BE2C (cell line): ENCODE results near the gene KCNJ6.

Source experiments
- DNase-seq: peaks from one replicate; pipeline ENCODE4 v3.0.0-alpha.2; 2020
- H3K27me3 ChIP-seq: fragments of 250-450 bp; sonication (Bioruptor Pico); 2 replicates; pipeline ENCODE4 v1.5.1; 2020; ENCODE audit warnings: mild to moderate bottlenecking
- H3K36me3 ChIP-seq: fragments of 250-450 bp; sonication (Bioruptor Pico); 2 replicates; pipeline ENCODE4 v1.5.1; 2020; ENCODE audit warnings: mild to moderate bottlenecking
- H3K4me1 ChIP-seq: fragments of 250-450 bp; sonication (Bioruptor Pico); 2 replicates; pipeline ENCODE4 v1.5.1; 2020
- H3K4me3 ChIP-seq: 2 replicates; pipeline ENCODE4 v1.5.1; 2011; ENCODE audit warnings: low read depth, low read length
- H3K9me3 ChIP-seq: fragments of 250-450 bp; sonication (Bioruptor Pico); 2 replicates; pipeline ENCODE4 v1.5.1; 2020
- TF ChIP-seq, protein P1 (sequence below): IDR thresholded peaks from 2 replicates; pipeline ENCODE4 v1.5.1; 2012; ENCODE audit warnings: mild to moderate bottlenecking, low read depth, low read length

KCNJ6 gene

DNA sequence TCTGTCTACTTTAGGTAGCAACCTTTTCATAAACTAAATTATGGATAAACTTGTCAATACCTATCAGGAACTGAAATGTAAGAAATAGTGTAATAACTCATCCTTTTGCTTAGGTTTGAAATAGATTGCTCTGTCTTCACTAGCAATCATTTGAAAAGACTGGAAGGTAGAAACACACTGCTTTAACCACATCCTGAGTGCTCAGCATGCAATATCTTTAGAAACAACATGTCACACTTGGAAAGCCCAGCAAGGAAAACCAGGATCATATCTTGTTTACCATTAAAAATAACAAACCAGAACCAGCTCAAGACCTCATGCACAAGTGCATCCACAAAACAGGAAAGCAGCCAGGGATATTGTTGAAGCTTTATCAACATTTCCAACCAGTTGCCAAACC lies 3.6 kb downstream of the KCNJ6 start:
- no peaks in the 10 kb centered on the region for H3K9me3 ChIP-seq
- H3K36me3 ChIP-seq, result no peaks in the 10 kb centered on the region
- H3K4me3 ChIP-seq, result no peak overlapping the region
- DNase-seq, result no peak
- H3K4me1 ChIP-seq, result no peaks in the 10 kb centered on the region
- peaks cover 57% of the 10 kb centered on the region for H3K27me3 ChIP-seq
- TF ChIP-seq, protein P1, sequence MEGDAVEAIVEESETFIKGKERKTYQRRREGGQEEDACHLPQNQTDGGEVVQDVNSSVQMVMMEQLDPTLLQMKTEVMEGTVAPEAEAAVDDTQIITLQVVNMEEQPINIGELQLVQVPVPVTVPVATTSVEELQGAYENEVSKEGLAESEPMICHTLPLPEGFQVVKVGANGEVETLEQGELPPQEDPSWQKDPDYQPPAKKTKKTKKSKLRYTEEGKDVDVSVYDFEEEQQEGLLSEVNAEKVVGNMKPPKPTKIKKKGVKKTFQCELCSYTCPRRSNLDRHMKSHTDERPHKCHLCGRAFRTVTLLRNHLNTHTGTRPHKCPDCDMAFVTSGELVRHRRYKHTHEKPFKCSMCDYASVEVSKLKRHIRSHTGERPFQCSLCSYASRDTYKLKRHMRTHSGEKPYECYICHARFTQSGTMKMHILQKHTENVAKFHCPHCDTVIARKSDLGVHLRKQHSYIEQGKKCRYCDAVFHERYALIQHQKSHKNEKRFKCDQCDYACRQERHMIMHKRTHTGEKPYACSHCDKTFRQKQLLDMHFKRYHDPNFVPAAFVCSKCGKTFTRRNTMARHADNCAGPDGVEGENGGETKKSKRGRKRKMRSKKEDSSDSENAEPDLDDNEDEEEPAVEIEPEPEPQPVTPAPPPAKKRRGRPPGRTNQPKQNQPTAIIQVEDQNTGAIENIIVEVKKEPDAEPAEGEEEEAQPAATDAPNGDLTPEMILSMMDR, result no peak

DNA sequence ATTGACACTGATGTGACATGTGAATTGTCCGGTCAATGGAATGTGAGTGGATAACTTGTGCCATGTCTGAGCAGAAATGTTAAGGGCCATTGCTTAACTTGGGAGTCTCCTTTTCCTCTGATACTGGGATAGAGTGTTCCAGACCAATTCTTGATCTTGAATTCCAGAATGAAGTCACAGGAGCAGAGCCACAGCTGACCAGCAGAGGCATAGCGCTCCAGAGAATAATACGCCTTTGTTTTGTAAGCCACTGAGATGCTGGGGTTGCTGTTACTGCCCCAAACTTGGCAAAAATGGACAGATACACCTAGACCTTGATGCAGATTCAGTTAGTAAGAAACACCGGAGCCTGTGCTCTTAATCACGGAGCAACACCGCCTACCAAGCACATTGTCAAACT lies 6.3 kb downstream of the KCNJ6 start:
- H3K9me3 ChIP-seq, result no peaks in the 10 kb centered on the region
- no peak for DNase-seq
- H3K4me1 ChIP-seq, result no peaks in the 10 kb centered on the region
- H3K36me3 ChIP-seq, result no peaks in the 10 kb centered on the region
- H3K27me3 ChIP-seq, result peaks cover 31% of the 10 kb centered on the region
- no peak overlapping the region for H3K4me3 ChIP-seq
- TF ChIP-seq, protein P1, result 0 out of 2 replicates have a peak, but pooled peaks have one; percentile 11

DNA sequence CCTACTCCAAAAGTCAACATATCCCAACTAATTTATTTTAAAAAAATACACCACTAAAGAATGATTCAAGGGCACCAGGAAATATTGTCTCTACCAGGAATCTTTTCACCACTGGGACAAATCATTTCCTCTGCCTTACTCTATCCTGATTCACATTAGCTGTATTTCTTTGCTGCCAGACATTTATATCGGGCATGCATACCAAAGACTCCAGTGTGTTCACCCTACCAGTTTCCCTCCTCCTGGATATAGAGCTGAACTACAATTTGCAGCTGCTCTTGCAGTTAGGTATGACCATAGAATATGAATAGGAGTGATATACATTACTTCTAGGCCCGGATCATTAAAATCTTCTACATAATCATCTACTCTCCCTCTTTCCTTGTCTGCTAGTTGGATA lies 7.6 kb downstream of the KCNJ6 start:
- H3K27me3 ChIP-seq, result peaks cover 18% of the 10 kb centered on the region
- no peaks in the 10 kb centered on the region for H3K4me1 ChIP-seq
- TF ChIP-seq, protein P1, result no peak
- H3K9me3 ChIP-seq, result no peaks in the 10 kb centered on the region
- H3K36me3 ChIP-seq, result no peaks in the 10 kb centered on the region
- DNase-seq, result no peak
- no peak overlapping the region for H3K4me3 ChIP-seq

DNA sequence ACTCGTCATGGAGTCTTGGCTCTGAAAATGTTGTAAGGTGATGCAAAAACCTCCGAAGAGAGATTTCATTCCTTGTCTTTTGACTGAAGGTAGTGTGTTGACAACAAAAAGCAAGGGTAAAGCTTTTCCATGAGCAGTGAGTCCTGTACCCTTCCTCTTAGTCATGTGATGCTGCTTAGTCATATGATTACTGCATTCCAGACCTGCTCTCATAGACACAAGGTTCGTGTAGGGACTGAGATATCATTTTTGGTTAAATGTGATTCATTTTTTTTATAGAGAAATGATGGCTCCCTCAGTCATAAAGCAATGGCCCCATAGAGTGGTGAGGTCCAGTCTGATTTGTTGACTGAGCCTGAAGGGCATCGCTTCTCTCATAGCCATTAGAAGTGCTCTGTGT lies 9.2 kb downstream of the KCNJ6 start:
- no peaks in the 10 kb centered on the region for H3K4me1 ChIP-seq
- no peaks in the 10 kb centered on the region for H3K9me3 ChIP-seq
- H3K27me3 ChIP-seq, result peaks cover 4% of the 10 kb centered on the region; the same call in 1 of the 2 replicates
- TF ChIP-seq, protein P1, result no peak
- no peak overlapping the region for H3K4me3 ChIP-seq
- no peaks in the 10 kb centered on the region for H3K36me3 ChIP-seq
- no peak for DNase-seq

DNA sequence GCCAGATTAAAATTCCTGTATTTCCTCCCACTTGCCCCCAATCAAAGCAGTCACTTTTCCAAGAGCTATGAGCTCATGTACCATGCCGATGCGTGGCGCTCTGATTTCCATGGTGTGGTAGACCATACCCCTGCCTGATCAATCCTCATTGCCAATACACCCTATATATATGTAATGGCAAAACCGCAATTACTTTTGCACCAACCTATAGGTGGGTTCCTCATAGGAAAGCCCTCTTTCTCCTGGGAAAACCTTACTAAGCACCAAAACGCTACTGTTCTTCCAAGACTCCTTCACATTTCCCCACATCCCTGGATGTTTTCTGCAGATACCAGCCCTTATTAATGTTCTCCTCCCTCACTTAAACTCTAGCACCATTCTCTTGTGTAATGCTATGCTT lies 11.0 kb downstream of the KCNJ6 start:
- H3K4me1 ChIP-seq, result no peaks in the 10 kb centered on the region
- no peak for DNase-seq

DNA sequence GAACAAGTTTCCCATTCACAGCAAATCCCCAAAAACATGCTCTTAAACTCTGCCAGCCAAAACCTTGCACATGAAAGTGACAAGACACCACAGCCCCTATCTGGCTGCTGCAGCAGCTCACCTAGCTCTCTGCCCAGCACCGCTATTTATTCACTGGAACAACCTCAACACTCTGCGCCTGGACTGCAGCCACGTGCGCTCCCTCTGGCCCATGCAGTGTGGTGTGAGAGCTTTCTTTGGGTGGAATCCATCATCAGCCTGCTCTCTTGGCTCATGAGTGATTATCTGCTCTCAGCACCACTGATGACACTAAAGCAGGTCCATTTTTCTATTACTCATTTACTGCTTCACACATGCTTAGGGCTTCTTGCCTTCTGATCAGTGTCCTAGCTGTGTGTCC lies 11.4 kb downstream of the KCNJ6 start:
- no peaks in the 10 kb centered on the region for H3K4me1 ChIP-seq
- no peaks in the 10 kb centered on the region for H3K36me3 ChIP-seq
- H3K9me3 ChIP-seq, result no peaks in the 10 kb centered on the region
- no peaks in the 10 kb centered on the region for H3K27me3 ChIP-seq
- DNase-seq, result no peak
- H3K4me3 ChIP-seq, result no peak overlapping the region
- TF ChIP-seq, protein P1, result no peak

More for the DNA sequence above, 11.0 kb downstream of the KCNJ6 start:
- H3K27me3 ChIP-seq, result no peaks in the 10 kb centered on the region
- TF ChIP-seq, protein P1, result no peak
- no peaks in the 10 kb centered on the region for H3K36me3 ChIP-seq
- H3K4me3 ChIP-seq, result no peak overlapping the region
- no peaks in the 10 kb centered on the region for H3K9me3 ChIP-seq
